ENCODE measurements around the gene MCF2L. TPM values are rescaled to one million over a fixed set of nuclear protein-coding genes. Genes with fewer than 3 reads are reported as not detected.

The MCF2L gene
- total and polyA plus RNA-seq, 2 experiments from 2014 or later: 4.8 to 25.6 TPM

DNA sequence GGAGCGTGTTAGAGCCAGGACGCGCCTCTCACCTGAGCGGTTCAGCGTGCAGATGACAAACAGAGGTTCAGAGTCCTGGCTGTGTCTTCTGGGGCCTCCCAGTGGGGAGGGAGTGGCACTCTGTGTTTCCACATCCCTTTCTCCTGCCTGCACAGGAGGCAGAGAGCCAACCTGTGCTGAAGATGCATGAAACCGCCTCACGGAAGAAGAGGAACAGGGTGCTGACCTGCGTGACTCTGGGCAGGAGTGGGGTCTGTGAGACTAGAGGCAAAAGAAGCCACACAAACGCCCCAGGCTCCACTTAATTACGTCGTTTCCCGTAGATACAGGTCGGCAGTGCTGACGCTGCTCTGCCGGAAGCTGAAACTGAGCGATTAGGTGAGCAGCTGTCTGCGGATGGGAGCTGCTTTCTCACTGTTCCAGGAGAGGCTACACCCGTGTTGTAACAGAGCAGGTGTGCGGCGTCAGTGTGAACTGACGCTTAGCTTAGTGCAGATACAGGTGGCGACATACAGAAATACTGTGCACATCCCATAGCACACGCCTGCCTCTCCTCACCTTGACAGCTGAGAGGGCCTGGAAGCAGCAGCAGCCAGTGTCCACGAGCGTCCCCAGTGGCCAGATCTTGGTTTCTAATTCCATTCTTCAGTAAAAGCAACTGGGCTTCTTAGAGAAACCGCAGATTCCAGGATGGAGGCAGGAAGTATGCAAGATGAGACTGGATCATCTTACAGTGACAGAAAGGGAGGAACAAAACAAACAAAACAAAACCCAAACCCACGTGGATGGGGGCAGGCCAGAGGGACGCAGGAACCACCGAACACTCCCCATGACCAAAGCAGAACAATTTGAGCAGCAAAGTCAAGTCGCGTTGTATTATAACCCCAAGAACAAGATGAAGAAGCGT is 37.7 kb upstream of the MCF2L start:
- Mint-ChIP-seq H3K27me3 (ENCODE audit: insufficient read depth, low read depth, poor library complexity) (peaks cover 14% of the 10 kb centered on the region), H3K27ac (no peak overlapping the region), H3K36me3 (ENCODE audit: low read depth) (peaks cover 14% of the 10 kb centered on the region), H3K4me1 (peaks cover 21% of the 10 kb centered on the region), H3K4me3 (no peak overlapping the region), H3K9me3 (peaks cover 7% of the 10 kb centered on the region; the same call in 2 of the 3 replicates)
- H3K4me1 ChIP-seq (ENCODE audit: insufficient read depth): no peaks in the 10 kb centered on the region
- no peak overlapping the region for H3K4me2 ChIP-seq
- H3K36me3 ChIP-seq (ENCODE audit: insufficient read depth): no peaks in the 10 kb centered on the region; the same call in 1 of the 2 replicates
- no peak overlapping the region for H2AFZ ChIP-seq
- H4K20me1 ChIP-seq (replicated peaks; ENCODE audit: insufficient read depth): peaks cover 8% of the 10 kb centered on the region; the same call in 1 of the 2 replicates
- no peak overlapping the region for H3K4me3 ChIP-seq
- ATAC-seq (peak; percentile 87), DNase-seq (ENCODE audit: low spot score) (peak; percentile 74)
- no peaks in the 10 kb centered on the region for H3F3A ChIP-seq (replicated peaks; ENCODE audit: low read depth)
- H3K9me2 ChIP-seq (ENCODE audit: insufficient read depth): no peaks in the 10 kb centered on the region
- TF ChIP-seq, protein P1, sequence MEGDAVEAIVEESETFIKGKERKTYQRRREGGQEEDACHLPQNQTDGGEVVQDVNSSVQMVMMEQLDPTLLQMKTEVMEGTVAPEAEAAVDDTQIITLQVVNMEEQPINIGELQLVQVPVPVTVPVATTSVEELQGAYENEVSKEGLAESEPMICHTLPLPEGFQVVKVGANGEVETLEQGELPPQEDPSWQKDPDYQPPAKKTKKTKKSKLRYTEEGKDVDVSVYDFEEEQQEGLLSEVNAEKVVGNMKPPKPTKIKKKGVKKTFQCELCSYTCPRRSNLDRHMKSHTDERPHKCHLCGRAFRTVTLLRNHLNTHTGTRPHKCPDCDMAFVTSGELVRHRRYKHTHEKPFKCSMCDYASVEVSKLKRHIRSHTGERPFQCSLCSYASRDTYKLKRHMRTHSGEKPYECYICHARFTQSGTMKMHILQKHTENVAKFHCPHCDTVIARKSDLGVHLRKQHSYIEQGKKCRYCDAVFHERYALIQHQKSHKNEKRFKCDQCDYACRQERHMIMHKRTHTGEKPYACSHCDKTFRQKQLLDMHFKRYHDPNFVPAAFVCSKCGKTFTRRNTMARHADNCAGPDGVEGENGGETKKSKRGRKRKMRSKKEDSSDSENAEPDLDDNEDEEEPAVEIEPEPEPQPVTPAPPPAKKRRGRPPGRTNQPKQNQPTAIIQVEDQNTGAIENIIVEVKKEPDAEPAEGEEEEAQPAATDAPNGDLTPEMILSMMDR (conservative IDR thresholded peaks at IDR 0.05; ENCODE audit: low read depth in 2 of 2): peak; percentile 59 to 66
- TF ChIP-seq EZH2phosphoT487 (IDR thresholded peaks at IDR 0.05; ENCODE audit: unreplicated experiment): no peak
- H3K79me2 ChIP-seq (replicated peaks; ENCODE audit: insufficient read depth): no peaks in the 10 kb centered on the region
- H3K27me3 ChIP-seq (ENCODE audit: insufficient read depth): no peaks in the 10 kb centered on the region
- H3K27ac ChIP-seq (ENCODE audit: low read depth): no peak overlapping the region

DNA sequence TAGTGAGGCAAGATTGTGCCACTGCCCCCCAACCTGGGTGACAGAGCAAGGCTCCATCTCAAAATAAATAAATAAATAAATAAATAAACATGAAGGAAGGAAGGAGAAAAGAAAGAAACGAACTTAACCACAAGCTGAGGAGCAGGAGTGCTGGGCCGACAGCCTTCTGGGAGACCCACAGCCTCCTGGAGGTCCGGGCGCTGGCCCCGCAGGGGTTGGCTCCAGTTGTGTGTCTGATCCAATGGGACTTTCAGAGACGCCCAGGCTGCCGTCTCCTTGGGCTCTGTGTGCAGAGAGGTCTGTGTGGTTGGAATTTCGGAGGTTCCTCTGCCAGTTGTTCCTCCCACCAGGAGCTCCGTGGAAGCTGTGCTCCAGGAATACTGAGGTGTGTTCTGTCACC is 36.0 kb upstream of the MCF2L start:
- DNase-seq (ENCODE audit: low spot score): no peak
- H3K27me3 ChIP-seq (ENCODE audit: insufficient read depth): no peaks in the 10 kb centered on the region
- Mint-ChIP-seq H3K36me3 (ENCODE audit: low read depth) (peaks cover 3% of the 10 kb centered on the region; the same call in 1 of the 3 replicates), H3K27ac (no peak overlapping the region), H3K27me3 (ENCODE audit: insufficient read depth, low read depth, poor library complexity) (peaks cover 14% of the 10 kb centered on the region), H3K4me1 (peaks cover 21% of the 10 kb centered on the region), H3K9me3 (no peaks in the 10 kb centered on the region; the same call in 1 of the 3 replicates), H3K4me3 (no peak overlapping the region)
- H3K4me3 ChIP-seq: no peak overlapping the region
- H3K4me2 ChIP-seq: no peak overlapping the region
- H3K36me3 ChIP-seq (ENCODE audit: insufficient read depth): no peaks in the 10 kb centered on the region
- H3F3A ChIP-seq (replicated peaks; ENCODE audit: low read depth): no peaks in the 10 kb centered on the region
- no peaks in the 10 kb centered on the region for H3K79me2 ChIP-seq (replicated peaks; ENCODE audit: insufficient read depth)
- no peaks in the 10 kb centered on the region for H3K4me1 ChIP-seq (ENCODE audit: insufficient read depth)
- H3K27ac ChIP-seq (ENCODE audit: low read depth): no peak overlapping the region
- H4K20me1 ChIP-seq (replicated peaks; ENCODE audit: insufficient read depth): peaks cover 8% of the 10 kb centered on the region; the same call in 1 of the 2 replicates
- H2AFZ ChIP-seq: no peak overlapping the region
- H3K9me2 ChIP-seq (ENCODE audit: insufficient read depth): no peaks in the 10 kb centered on the region
- no peak for ATAC-seq
- TF ChIP-seq, protein P2, sequence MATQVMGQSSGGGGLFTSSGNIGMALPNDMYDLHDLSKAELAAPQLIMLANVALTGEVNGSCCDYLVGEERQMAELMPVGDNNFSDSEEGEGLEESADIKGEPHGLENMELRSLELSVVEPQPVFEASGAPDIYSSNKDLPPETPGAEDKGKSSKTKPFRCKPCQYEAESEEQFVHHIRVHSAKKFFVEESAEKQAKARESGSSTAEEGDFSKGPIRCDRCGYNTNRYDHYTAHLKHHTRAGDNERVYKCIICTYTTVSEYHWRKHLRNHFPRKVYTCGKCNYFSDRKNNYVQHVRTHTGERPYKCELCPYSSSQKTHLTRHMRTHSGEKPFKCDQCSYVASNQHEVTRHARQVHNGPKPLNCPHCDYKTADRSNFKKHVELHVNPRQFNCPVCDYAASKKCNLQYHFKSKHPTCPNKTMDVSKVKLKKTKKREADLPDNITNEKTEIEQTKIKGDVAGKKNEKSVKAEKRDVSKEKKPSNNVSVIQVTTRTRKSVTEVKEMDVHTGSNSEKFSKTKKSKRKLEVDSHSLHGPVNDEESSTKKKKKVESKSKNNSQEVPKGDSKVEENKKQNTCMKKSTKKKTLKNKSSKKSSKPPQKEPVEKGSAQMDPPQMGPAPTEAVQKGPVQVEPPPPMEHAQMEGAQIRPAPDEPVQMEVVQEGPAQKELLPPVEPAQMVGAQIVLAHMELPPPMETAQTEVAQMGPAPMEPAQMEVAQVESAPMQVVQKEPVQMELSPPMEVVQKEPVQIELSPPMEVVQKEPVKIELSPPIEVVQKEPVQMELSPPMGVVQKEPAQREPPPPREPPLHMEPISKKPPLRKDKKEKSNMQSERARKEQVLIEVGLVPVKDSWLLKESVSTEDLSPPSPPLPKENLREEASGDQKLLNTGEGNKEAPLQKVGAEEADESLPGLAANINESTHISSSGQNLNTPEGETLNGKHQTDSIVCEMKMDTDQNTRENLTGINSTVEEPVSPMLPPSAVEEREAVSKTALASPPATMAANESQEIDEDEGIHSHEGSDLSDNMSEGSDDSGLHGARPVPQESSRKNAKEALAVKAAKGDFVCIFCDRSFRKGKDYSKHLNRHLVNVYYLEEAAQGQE (IDR thresholded peaks at IDR 0.05; ENCODE audit: unreplicated experiment): no peak
- TF ChIP-seq ZNF331 (CRISPR knock-in tag; IDR thresholded peaks at IDR 0.05; ENCODE audit: low read depth): no peak
- TF ChIP-seq, protein P3, sequence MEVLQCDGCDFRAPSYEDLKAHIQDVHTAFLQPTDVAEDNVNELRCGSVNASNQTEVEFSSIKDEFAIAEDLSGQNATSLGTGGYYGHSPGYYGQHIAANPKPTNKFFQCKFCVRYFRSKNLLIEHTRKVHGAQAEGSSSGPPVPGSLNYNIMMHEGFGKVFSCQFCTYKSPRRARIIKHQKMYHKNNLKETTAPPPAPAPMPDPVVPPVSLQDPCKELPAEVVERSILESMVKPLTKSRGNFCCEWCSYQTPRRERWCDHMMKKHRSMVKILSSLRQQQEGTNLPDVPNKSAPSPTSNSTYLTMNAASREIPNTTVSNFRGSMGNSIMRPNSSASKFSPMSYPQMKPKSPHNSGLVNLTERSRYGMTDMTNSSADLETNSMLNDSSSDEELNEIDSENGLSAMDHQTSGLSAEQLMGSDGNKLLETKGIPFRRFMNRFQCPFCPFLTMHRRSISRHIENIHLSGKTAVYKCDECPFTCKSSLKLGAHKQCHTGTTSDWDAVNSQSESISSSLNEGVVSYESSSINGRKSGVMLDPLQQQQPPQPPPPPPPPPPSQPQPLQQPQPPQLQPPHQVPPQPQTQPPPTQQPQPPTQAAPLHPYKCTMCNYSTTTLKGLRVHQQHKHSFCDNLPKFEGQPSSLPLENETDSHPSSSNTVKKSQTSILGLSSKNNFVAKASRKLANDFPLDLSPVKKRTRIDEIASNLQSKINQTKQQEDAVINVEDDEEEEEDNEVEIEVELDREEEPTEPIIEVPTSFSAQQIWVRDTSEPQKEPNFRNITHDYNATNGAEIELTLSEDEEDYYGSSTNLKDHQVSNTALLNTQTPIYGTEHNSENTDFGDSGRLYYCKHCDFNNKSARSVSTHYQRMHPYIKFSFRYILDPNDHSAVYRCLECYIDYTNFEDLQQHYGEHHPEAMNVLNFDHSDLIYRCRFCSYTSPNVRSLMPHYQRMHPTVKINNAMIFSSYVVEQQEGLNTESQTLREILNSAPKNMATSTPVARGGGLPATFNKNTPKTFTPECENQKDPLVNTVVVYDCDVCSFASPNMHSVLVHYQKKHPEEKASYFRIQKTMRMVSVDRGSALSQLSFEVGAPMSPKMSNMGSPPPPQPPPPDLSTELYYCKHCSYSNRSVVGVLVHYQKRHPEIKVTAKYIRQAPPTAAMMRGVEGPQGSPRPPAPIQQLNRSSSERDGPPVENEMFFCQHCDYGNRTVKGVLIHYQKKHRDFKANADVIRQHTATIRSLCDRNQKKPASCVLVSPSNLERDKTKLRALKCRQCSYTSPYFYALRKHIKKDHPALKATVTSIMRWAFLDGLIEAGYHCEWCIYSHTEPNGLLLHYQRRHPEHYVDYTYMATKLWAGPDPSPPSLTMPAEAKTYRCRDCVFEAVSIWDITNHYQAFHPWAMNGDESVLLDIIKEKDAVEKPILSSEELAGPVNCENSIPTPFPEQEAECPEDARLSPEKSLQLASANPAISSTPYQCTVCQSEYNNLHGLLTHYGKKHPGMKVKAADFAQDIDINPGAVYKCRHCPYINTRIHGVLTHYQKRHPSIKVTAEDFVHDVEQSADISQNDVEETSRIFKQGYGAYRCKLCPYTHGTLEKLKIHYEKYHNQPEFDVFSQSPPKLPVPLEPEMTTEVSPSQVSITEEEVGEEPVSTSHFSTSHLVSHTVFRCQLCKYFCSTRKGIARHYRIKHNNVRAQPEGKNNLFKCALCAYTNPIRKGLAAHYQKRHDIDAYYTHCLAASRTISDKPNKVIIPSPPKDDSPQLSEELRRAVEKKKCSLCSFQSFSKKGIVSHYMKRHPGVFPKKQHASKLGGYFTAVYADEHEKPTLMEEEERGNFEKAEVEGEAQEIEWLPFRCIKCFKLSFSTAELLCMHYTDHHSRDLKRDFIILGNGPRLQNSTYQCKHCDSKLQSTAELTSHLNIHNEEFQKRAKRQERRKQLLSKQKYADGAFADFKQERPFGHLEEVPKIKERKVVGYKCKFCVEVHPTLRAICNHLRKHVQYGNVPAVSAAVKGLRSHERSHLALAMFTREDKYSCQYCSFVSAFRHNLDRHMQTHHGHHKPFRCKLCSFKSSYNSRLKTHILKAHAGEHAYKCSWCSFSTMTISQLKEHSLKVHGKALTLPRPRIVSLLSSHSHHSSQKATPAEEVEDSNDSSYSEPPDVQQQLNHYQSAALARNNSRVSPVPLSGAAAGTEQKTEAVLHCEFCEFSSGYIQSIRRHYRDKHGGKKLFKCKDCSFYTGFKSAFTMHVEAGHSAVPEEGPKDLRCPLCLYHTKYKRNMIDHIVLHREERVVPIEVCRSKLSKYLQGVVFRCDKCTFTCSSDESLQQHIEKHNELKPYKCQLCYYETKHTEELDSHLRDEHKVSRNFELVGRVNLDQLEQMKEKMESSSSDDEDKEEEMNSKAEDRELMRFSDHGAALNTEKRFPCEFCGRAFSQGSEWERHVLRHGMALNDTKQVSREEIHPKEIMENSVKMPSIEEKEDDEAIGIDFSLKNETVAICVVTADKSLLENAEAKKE (CRISPR knock-in tag; IDR thresholded peaks at IDR 0.05): no peak
- no peak for TF ChIP-seq STAT1 (IDR thresholded peaks at IDR 0.05; ENCODE audit: unreplicated experiment)
